Osteoblast (primary cell): ENCODE data around the gene DLGAP1. TPM values are rescaled to one million over a fixed set of nuclear protein-coding genes. Genes with fewer than 3 reads are reported as not detected.

Source experiments
- DNase-seq: peaks from one replicate; pipeline ENCODE4 v3.0.0; 2011; ENCODE audit warnings: low spot score, mixed read lengths; ENCODE audit not compliant: insufficient read length; ENCODE audit errors: missing footprints
- H2AFZ ChIP-seq: 2 replicates; pipeline ENCODE4 v1.6.0; 2011; ENCODE audit warnings: mild to moderate bottlenecking, low read length
- H3K27ac ChIP-seq: 2 replicates; pipeline ENCODE4 v1.5.1; 2011; ENCODE audit warnings: mild to moderate bottlenecking, low read depth, low read length, moderate library complexity
- H3K27me3 ChIP-seq: 2 replicates; pipeline ENCODE4 v1.6.0; 2012; ENCODE audit warnings: mild to moderate bottlenecking, control low read depth, inconsistent platforms, low read length, moderate library complexity; ENCODE audit not compliant: insufficient read depth
- H3K36me3 ChIP-seq: 2 replicates; pipeline ENCODE4 v1.5.1; 2011; ENCODE audit warnings: mild to moderate bottlenecking, low read length, control low read depth, moderate library complexity; ENCODE audit not compliant: insufficient read depth
- H3K4me1 ChIP-seq: 2 replicates; pipeline ENCODE4 v1.5.1; 2011; ENCODE audit warnings: mild to moderate bottlenecking, low read length, control low read depth, moderate library complexity; ENCODE audit not compliant: insufficient read depth
- H3K4me2 ChIP-seq: 2 replicates; pipeline ENCODE4 v1.6.0; 2011; ENCODE audit warnings: mild to moderate bottlenecking, low read length; ENCODE audit not compliant: insufficient read depth
- H3K4me3 ChIP-seq: fragments of 200-600 bp; sonication (generic); 3 replicates; pipeline ENCODE4 v1.5.1; 2012; ENCODE audit warnings: mild to moderate bottlenecking, low read length, inconsistent platforms; ENCODE audit not compliant: insufficient read depth
- H3K79me2 ChIP-seq: 2 replicates; pipeline ENCODE4 v1.6.0; 2012; ENCODE audit warnings: mild to moderate bottlenecking, low read length, control low read depth, inconsistent platforms; ENCODE audit not compliant: insufficient read depth
- H3K9me3 ChIP-seq: 2 replicates; pipeline ENCODE4 v1.5.1; 2011; ENCODE audit warnings: low read depth, low read length, control low read depth
- H4K20me1 ChIP-seq: 2 replicates; pipeline ENCODE4 v1.6.0; 2012; ENCODE audit warnings: mild to moderate bottlenecking, low read length, control low read depth; ENCODE audit not compliant: insufficient read depth
- total RNA-seq: library from RNA; depleted of rRNA; stranded (reverse); fragments of >200 nt; gene quantifications from 2 replicates; pipeline ENCODE4 v1.2.3, GENCODE V29; 2012
- TF ChIP-seq, protein P1 (sequence below): IDR thresholded peaks from 2 replicates; pipeline ENCODE4 v1.5.1; 2011; ENCODE audit warnings: mild to moderate bottlenecking, low read depth, low read length, moderate library complexity; ENCODE audit errors: extremely low read depth

The DLGAP1 gene
- total RNA-seq, 1 donor: not detected

DNA sequence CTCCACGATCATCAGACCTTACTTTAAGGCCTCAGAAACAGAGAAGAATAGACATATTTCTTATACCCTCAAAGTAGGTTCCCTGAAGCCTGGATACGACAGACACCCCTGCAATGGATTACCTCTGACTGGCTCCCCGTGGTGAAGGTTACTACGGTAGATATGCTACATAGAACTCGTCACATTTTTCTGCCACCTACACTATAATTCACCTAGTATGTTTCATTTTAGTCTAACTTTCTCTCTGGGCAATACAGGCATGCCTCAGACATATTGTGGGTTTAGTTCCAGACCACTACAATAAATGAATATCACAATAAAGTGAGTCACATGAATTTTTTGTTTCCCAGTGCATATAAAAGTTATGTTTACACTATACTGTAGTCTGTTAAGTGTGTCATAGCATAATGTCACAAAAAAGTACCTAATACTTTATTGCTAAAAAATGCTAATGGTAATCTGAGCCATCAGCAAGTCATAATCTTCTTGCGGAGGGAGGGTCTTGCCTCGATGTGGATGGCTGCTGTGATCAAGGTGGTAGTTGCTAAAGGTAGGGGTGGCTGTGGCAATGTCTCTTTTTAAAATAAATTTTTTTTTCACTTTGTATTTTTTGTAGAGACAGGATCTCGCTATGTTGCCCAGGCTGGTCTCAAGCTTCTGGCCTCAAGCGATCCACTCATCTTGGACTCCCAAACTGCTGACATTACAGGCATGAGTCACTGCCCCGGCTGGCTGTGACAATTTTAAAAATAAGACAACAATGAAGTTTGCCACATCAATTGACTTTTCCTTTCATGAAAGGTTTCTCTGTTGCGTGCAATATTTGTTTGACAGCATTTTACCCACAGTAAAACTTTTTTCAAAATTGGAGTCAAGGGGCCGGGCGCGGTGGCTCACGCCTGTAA, 940.5 kb downstream of the DLGAP1 start:
- Histone ChIP-seq H3K4me3 (no peak overlapping the region), H3K9me3 (no peaks in the 10 kb centered on the region), H3K79me2 (no peaks in the 10 kb centered on the region), H3K4me1 (peaks cover 8% of the 10 kb centered on the region), H3K27ac (no peak overlapping the region), H2AFZ (no peak overlapping the region), H4K20me1 (no peaks in the 10 kb centered on the region), H3K4me2 (no peak overlapping the region), H3K27me3 (peaks cover 16% of the 10 kb centered on the region), H3K36me3 (no peaks in the 10 kb centered on the region)
- no peak for DNase-seq
- TF ChIP-seq, protein P1, sequence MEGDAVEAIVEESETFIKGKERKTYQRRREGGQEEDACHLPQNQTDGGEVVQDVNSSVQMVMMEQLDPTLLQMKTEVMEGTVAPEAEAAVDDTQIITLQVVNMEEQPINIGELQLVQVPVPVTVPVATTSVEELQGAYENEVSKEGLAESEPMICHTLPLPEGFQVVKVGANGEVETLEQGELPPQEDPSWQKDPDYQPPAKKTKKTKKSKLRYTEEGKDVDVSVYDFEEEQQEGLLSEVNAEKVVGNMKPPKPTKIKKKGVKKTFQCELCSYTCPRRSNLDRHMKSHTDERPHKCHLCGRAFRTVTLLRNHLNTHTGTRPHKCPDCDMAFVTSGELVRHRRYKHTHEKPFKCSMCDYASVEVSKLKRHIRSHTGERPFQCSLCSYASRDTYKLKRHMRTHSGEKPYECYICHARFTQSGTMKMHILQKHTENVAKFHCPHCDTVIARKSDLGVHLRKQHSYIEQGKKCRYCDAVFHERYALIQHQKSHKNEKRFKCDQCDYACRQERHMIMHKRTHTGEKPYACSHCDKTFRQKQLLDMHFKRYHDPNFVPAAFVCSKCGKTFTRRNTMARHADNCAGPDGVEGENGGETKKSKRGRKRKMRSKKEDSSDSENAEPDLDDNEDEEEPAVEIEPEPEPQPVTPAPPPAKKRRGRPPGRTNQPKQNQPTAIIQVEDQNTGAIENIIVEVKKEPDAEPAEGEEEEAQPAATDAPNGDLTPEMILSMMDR: no peak

DNA sequence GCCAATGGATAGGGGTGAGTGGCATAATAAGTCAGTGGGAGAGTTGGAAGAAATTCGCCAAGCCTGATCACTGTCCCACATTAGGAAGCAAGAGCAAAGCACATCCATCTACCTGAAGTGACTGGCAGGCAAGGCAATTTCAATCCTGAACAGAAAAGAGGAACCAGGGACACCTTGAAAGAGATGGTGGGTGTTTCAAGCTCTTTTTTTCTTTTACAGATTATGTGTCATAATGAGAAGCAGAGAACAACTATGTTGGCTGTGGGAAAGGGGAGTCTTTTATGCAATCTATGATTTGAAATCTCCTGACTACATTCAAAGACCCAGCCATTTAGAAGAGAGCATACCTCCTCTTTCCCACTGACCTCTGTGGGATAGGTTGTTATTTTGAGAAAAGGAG, 941.6 kb downstream of the DLGAP1 start:
- DNase-seq: no peak
- Histone ChIP-seq H3K79me2 (no peaks in the 10 kb centered on the region), H3K4me2 (no peak overlapping the region), H3K4me3 (no peak overlapping the region), H3K36me3 (no peaks in the 10 kb centered on the region), H2AFZ (no peak overlapping the region), H3K4me1 (peaks cover 8% of the 10 kb centered on the region), H3K27me3 (peaks cover 12% of the 10 kb centered on the region), H3K9me3 (no peaks in the 10 kb centered on the region), H3K27ac (no peak overlapping the region), H4K20me1 (no peaks in the 10 kb centered on the region)
- TF ChIP-seq, protein P1: no peak

DNA sequence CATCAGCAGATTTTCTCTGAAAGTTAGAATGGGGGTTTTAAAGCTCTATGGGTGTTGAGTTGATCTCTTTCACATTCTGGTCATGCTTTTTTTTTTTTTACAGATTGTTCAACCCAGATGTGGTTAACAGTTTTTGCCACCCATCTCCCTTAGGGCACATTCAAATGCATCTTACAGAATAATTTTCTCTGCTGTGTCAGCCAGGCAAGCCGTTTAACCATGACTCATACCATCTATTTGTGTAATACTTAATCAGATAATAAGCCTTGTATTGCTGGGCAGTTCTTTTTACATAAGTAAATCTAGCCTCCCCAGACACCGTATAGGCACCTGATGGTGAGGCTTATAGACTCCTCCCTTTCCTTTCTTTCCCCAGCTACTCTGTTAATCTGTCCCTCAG, 943.1 kb downstream of the DLGAP1 start:
- Histone ChIP-seq H4K20me1 (no peaks in the 10 kb centered on the region), H3K36me3 (no peaks in the 10 kb centered on the region), H3K4me2 (peak overlapping the region; percentile 34), H3K27ac (no peak overlapping the region), H3K79me2 (no peaks in the 10 kb centered on the region), H3K9me3 (no peaks in the 10 kb centered on the region), H2AFZ (no peak overlapping the region), H3K4me3 (no peak overlapping the region), H3K27me3 (peaks cover 7% of the 10 kb centered on the region), H3K4me1 (peaks cover 8% of the 10 kb centered on the region)
- DNase-seq: peak; percentile 80
- TF ChIP-seq, protein P1: no peak

DNA sequence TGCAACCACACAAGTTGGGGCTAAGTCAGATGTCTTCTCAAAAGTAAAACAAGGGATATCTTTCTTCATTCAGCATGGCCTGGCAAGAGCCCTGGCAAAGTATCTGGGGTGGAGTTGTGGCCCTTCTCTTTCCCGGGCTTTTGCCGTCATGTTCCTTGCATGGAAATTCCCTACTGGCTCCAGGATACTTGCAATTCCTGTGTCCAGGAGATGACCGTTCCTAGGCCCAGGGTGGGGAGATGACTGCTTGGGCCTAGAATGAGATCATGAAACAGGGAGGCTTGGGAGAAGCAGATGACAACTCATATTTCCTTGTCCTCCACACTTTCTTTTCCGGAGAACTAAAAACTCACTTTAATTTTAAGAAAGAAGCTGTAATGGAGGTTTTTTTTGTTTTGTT, 944.2 kb downstream of the DLGAP1 start:
- H3K36me3 ChIP-seq: no peaks in the 10 kb centered on the region
- H3K27ac ChIP-seq: no peak overlapping the region
- H3K4me3 ChIP-seq: no peak overlapping the region
- TF ChIP-seq, protein P1: no peak
- H3K4me2 ChIP-seq: no peak overlapping the region
- H3K4me1 ChIP-seq: peaks cover 8% of the 10 kb centered on the region
- H3K9me3 ChIP-seq: no peaks in the 10 kb centered on the region
- no peaks in the 10 kb centered on the region for H3K79me2 ChIP-seq
- no peaks in the 10 kb centered on the region for H4K20me1 ChIP-seq
- DNase-seq: no peak
- H2AFZ ChIP-seq: no peak overlapping the region
- H3K27me3 ChIP-seq: peaks cover 2% of the 10 kb centered on the region
